Neural progenitor cell (in vitro differentiated cells): ENCODE results near the gene KIF15.

Experiments
- CTCF ChIP-seq: fragments of 200-600 bp; sonication (generic); IDR thresholded peaks from 2 replicates; pipeline ENCODE4 v1.5.1; 2017; ENCODE audit warnings: antibody characterized with exemption, mild to moderate bottlenecking
- EZH2 ChIP-seq: fragments of 200-600 bp; sonication (generic); IDR thresholded peaks from 2 replicates; pipeline ENCODE4 v1.6.1; 2017; ENCODE audit warnings: antibody characterized with exemption, mild to moderate bottlenecking, moderate library complexity
- EZH2phosphoT487 ChIP-seq: fragments of 200-600 bp; sonication (generic); IDR thresholded peaks from 2 replicates; pipeline ENCODE4 v1.6.1; 2017; ENCODE audit warnings: antibody characterized with exemption

- TF ChIP-seq EZH2 (no peak), EZH2phosphoT487 (no peak), CTCF (no peak)
Observed at GRCh38 chr3:44802011-44802410, 40.4 kb downstream of the KIF15 start.
